T-helper 2 cell treated with Interferon-gamma antibody and Interleukin-4, amounts not matched to agents 5 μg/mL and 100 μg/mL, for 36 hours (primary cell): ENCODE measurements around the gene AGAP1.
A peak's percentile ranks its signal among the peaks of the same experiment; 100 is the strongest.

Source experiments
- DNase-seq: peaks from one replicate; pipeline ENCODE4 v3.0.0; 2021; ENCODE audit warnings: low spot score
- H3K27ac Mint-ChIP-seq: one replicate; pipeline ENCODE4 v1.8.0; 2021; ENCODE audit warnings: mild to moderate bottlenecking, mixed read lengths
- H3K27me3 Mint-ChIP-seq: one replicate; pipeline ENCODE4 v1.8.0; 2021; ENCODE audit warnings: low read depth, mixed read lengths
- H3K36me3 Mint-ChIP-seq: one replicate; pipeline ENCODE4 v1.8.0; 2021; ENCODE audit warnings: low read depth, mixed read lengths
- H3K4me1 Mint-ChIP-seq: one replicate; pipeline ENCODE4 v1.8.0; 2021; ENCODE audit warnings: low read depth, mixed read lengths
- H3K4me3 Mint-ChIP-seq: one replicate; pipeline ENCODE4 v1.8.0; 2022; ENCODE audit warnings: mild to moderate bottlenecking, moderate library complexity, mixed read lengths
- H3K9me3 Mint-ChIP-seq: one replicate; pipeline ENCODE4 v1.8.0; 2021; ENCODE audit warnings: mixed read lengths

The AGAP1 gene

GRCh38 chr2:235496239-235496621 lies 2.4 kb downstream of the AGAP1 start:
- Mint-ChIP-seq H3K36me3 (peaks cover 2% of the 10 kb centered on the region), H3K9me3 (no peaks in the 10 kb centered on the region), H3K4me1 (peaks cover 8% of the 10 kb centered on the region), H3K27me3 (peaks cover 68% of the 10 kb centered on the region), H3K27ac (no peak overlapping the region), H3K4me3 (no peak overlapping the region)
- no peak for DNase-seq

GRCh38 chr2:235497096-235497495 lies 3.3 kb downstream of the AGAP1 start:
- H3K4me1 Mint-ChIP-seq = peaks cover 10% of the 10 kb centered on the region
- H3K27ac Mint-ChIP-seq = no peak overlapping the region
- peaks cover 64% of the 10 kb centered on the region for H3K27me3 Mint-ChIP-seq
- H3K4me3 Mint-ChIP-seq = no peak overlapping the region
- H3K36me3 Mint-ChIP-seq = peaks cover 2% of the 10 kb centered on the region
- H3K9me3 Mint-ChIP-seq = no peaks in the 10 kb centered on the region
- no peak for DNase-seq

GRCh38 chr2:235498541-235498940 lies 4.7 kb downstream of the AGAP1 start:
- Mint-ChIP-seq H3K27ac (no peak overlapping the region), H3K9me3 (no peaks in the 10 kb centered on the region), H3K4me3 (no peak overlapping the region), H3K4me1 (peaks cover 8% of the 10 kb centered on the region), H3K36me3 (no peaks in the 10 kb centered on the region), H3K27me3 (peaks cover 63% of the 10 kb centered on the region)
- no peak for DNase-seq

- no peaks in the 10 kb centered on the region for H3K9me3 Mint-ChIP-seq
- no peak for DNase-seq
- no peak overlapping the region for H3K4me3 Mint-ChIP-seq
- H3K4me1 Mint-ChIP-seq = peaks cover 8% of the 10 kb centered on the region
- no peak overlapping the region for H3K27ac Mint-ChIP-seq
- peaks cover 67% of the 10 kb centered on the region for H3K27me3 Mint-ChIP-seq
- H3K36me3 Mint-ChIP-seq = no peaks in the 10 kb centered on the region
Measured at GRCh38 chr2:235498946-235499812, 5.3 kb downstream of the AGAP1 start.

- Mint-ChIP-seq H3K27me3 (peaks cover 71% of the 10 kb centered on the region), H3K4me3 (no peak overlapping the region)
Measured at GRCh38 chr2:235500110-235500760, 6.4 kb downstream of the AGAP1 start.

GRCh38 chr2:235500761-235501672 lies 7.2 kb downstream of the AGAP1 start:
- Mint-ChIP-seq H3K36me3 (no peaks in the 10 kb centered on the region), H3K4me3 (peak overlapping the region; percentile 1), H3K9me3 (no peaks in the 10 kb centered on the region), H3K27ac (no peak overlapping the region), H3K4me1 (peaks cover 8% of the 10 kb centered on the region), H3K27me3 (peaks cover 67% of the 10 kb centered on the region)
- DNase-seq = no peak

More at GRCh38 chr2:235500110-235500760, 6.4 kb downstream of the AGAP1 start:
- DNase-seq = no peak
- no peak overlapping the region for H3K27ac Mint-ChIP-seq
- H3K4me1 Mint-ChIP-seq = peaks cover 8% of the 10 kb centered on the region
- H3K9me3 Mint-ChIP-seq = no peaks in the 10 kb centered on the region
- no peaks in the 10 kb centered on the region for H3K36me3 Mint-ChIP-seq

GRCh38 chr2:235501673-235502031 lies 7.8 kb downstream of the AGAP1 start:
- H3K36me3 Mint-ChIP-seq = no peaks in the 10 kb centered on the region
- peak overlapping the region; percentile 1 for H3K4me3 Mint-ChIP-seq
- DNase-seq = no peak
- peaks cover 60% of the 10 kb centered on the region for H3K27me3 Mint-ChIP-seq
- H3K9me3 Mint-ChIP-seq = no peaks in the 10 kb centered on the region
- peaks cover 8% of the 10 kb centered on the region for H3K4me1 Mint-ChIP-seq
- H3K27ac Mint-ChIP-seq = no peak overlapping the region

GRCh38 chr2:235502336-235502735 lies 8.5 kb downstream of the AGAP1 start:
- no peak overlapping the region for H3K27ac Mint-ChIP-seq
- H3K36me3 Mint-ChIP-seq = no peaks in the 10 kb centered on the region
- peaks cover 5% of the 10 kb centered on the region for H3K4me1 Mint-ChIP-seq
- no peaks in the 10 kb centered on the region for H3K9me3 Mint-ChIP-seq
- H3K4me3 Mint-ChIP-seq = no peak overlapping the region
- DNase-seq = no peak
- H3K27me3 Mint-ChIP-seq = peaks cover 55% of the 10 kb centered on the region

GRCh38 chr2:235504441-235505180 lies 10.8 kb downstream of the AGAP1 start:
- H3K36me3 Mint-ChIP-seq = no peaks in the 10 kb centered on the region
- no peak for DNase-seq
- H3K27me3 Mint-ChIP-seq = peaks cover 43% of the 10 kb centered on the region
- H3K4me1 Mint-ChIP-seq = peaks cover 5% of the 10 kb centered on the region
- H3K4me3 Mint-ChIP-seq = no peak overlapping the region
- H3K9me3 Mint-ChIP-seq = no peaks in the 10 kb centered on the region
- H3K27ac Mint-ChIP-seq = no peak overlapping the region

GRCh38 chr2:235505181-235505741 lies 11.4 kb downstream of the AGAP1 start:
- H3K4me3 Mint-ChIP-seq = no peak overlapping the region
- no peak overlapping the region for H3K27ac Mint-ChIP-seq
- peaks cover 5% of the 10 kb centered on the region for H3K4me1 Mint-ChIP-seq
- H3K27me3 Mint-ChIP-seq = peaks cover 40% of the 10 kb centered on the region
- DNase-seq = no peak
- no peaks in the 10 kb centered on the region for H3K36me3 Mint-ChIP-seq
- H3K9me3 Mint-ChIP-seq = no peaks in the 10 kb centered on the region

GRCh38 chr2:235506291-235506996 lies 12.6 kb downstream of the AGAP1 start:
- Mint-ChIP-seq H3K27ac (no peak overlapping the region), H3K4me3 (no peak overlapping the region), H3K27me3 (peaks cover 36% of the 10 kb centered on the region), H3K9me3 (no peaks in the 10 kb centered on the region), H3K36me3 (no peaks in the 10 kb centered on the region), H3K4me1 (peaks cover 1% of the 10 kb centered on the region)
- no peak for DNase-seq

- H3K4me3 Mint-ChIP-seq = no peak overlapping the region
- H3K27me3 Mint-ChIP-seq = peaks cover 32% of the 10 kb centered on the region
- no peaks in the 10 kb centered on the region for H3K4me1 Mint-ChIP-seq
Measured at GRCh38 chr2:235506997-235507615, 13.3 kb downstream of the AGAP1 start.

More at GRCh38 chr2:235506997-235507615, 13.3 kb downstream of the AGAP1 start:
- no peak for DNase-seq
- H3K27ac Mint-ChIP-seq = no peak overlapping the region
- H3K9me3 Mint-ChIP-seq = no peaks in the 10 kb centered on the region
- no peaks in the 10 kb centered on the region for H3K36me3 Mint-ChIP-seq
